GM12873 (cell line): ENCODE data around the gene GADD45G.

Experiments used
- CTCF ChIP-seq: IDR thresholded peaks from 2 replicates; pipeline ENCODE4 v1.5.1; 2012; ENCODE audit warnings: low read depth, mild to moderate bottlenecking, moderate library complexity, low read length, control low read depth; ENCODE audit not compliant: insufficient read depth; ENCODE audit errors: missing control alignments

Gene GADD45G

GRCh38 chr9:89621676-89622075, 16.9 kb downstream of the GADD45G start:
- no peak for TF ChIP-seq CTCF

- no peak for TF ChIP-seq CTCF
These were observed 18.4 kb downstream of the GADD45G start for GRCh38 chr9:89622933-89623861.

- TF ChIP-seq CTCF: no peak
These were observed 19.2 kb downstream of the GADD45G start for GRCh38 chr9:89623925-89624420.

- TF ChIP-seq CTCF: no peak
These were observed 21.2 kb downstream of the GADD45G start for GRCh38 chr9:89625721-89626687.

- no peak for TF ChIP-seq CTCF
These were observed 22.0 kb downstream of the GADD45G start for GRCh38 chr9:89626741-89627265.

- TF ChIP-seq CTCF: no peak
These were observed 23.8 kb downstream of the GADD45G start for GRCh38 chr9:89628601-89629000.
